SH-SY5Y (cell line): ENCODE measurements around the gene AP1B1.

ENCODE experiments used
- GATA2 ChIP-seq: IDR thresholded peaks from 2 replicates; pipeline ENCODE4 v1.6.1; 2011; ENCODE audit warnings: mild to moderate bottlenecking, low read depth, low read length
- GATA3 ChIP-seq: IDR thresholded peaks from 2 replicates; pipeline ENCODE4 v1.6.1; 2011; ENCODE audit warnings: low read depth, mild to moderate bottlenecking, low read length, moderate library complexity

- TF ChIP-seq GATA2 (no peak), GATA3 (no peak)
Observed at GRCh38 chr22:29328566-29329500, 59.5 kb downstream of the AP1B1 start.
